Measurements from ENCODE around the gene ISG20L2.

- no peak for TF ChIP-seq CTCF (IDR thresholded peaks at IDR 0.05)
- no peak for TF ChIP-seq EZH2 (IDR thresholded peaks at IDR 0.05)
- no peak for TF ChIP-seq EZH2phosphoT487 (IDR thresholded peaks at IDR 0.05)
Measured at GRCh38 chr1:156745881-156746280, 17.3 kb upstream of the ISG20L2 start.
